Keratinocyte (primary cell): ENCODE measurements around the gene NTN1.
"Not testable (repeated sequence)": the region's sequence is repeated elsewhere in the genome, so short reads cannot be mapped to it uniquely, and the experiment has no call there.

Experiments used
- CTCF ChIP-seq, 3 experiments: IDR thresholded peaks in 1 of 3; conservative IDR thresholded peaks in 1 of 3; optimal IDR thresholded peaks in 1 of 3; 2 replicates in 2 of 3; 3 replicates in 1 of 3; pipeline versions ENCODE3 to v1.5.1; 2011; ENCODE audit warnings: low read length in 3 of 3, mild to moderate bottlenecking in 3 of 3, moderate library complexity in 2 of 3, control low read depth in 1 of 3, inconsistent platforms in 1 of 3; ENCODE audit not compliant: insufficient read depth in 2 of 3; ENCODE audit errors: extremely low read depth in 1 of 3
- EZH2 ChIP-seq: IDR thresholded peaks from one replicate; pipeline ENCODE4 v1.6.1; 2012; ENCODE audit warnings: inconsistent platforms, mild to moderate bottlenecking, low read length, moderate library complexity

GRCh38 chr17:9103193-9103592 lies 81.9 kb downstream of the NTN1 start:
- not testable (repeated sequence) for TF ChIP-seq CTCF (optimal IDR thresholded peaks at IDR 0.05 in 1 of 3, IDR thresholded peaks at IDR 0.05 in 1 of 3, conservative IDR thresholded peaks at IDR 0.05 in 1 of 3; ENCODE audit: extremely low read depth in 1 of 3, insufficient read depth in 2 of 3, low read length in 3 of 3); EZH2
